Fibroblast of villous mesenchyme (primary cell): Measurements from ENCODE around the gene KDM5C. TPM values are rescaled to one million over a fixed set of nuclear protein-coding genes. Genes with fewer than 3 reads are reported as not detected.

Source experiments
- DNase-seq: peaks from one replicate; pipeline ENCODE4 v3.0.0-alpha.2; 2010; ENCODE audit warnings: low read depth
- H3K4me3 ChIP-seq: 2 replicates; pipeline ENCODE4 v1.5.1; 2011; ENCODE audit warnings: low read depth, mild to moderate bottlenecking, low read length
- CTCF ChIP-seq: IDR thresholded peaks from 2 replicates; pipeline ENCODE4 v1.5.1; 2012; ENCODE audit warnings: low read depth, mild to moderate bottlenecking, low read length; ENCODE audit not compliant: insufficient read depth
- total RNA-seq: library from RNA; depleted of rRNA; stranded (reverse); fragments of >200 nt; gene quantifications from 2 replicates; pipeline ENCODE4 v1.2.3, GENCODE V29; 2012

KDM5C gene
- total RNA-seq, 1 donor = 149 TPM

DNA sequence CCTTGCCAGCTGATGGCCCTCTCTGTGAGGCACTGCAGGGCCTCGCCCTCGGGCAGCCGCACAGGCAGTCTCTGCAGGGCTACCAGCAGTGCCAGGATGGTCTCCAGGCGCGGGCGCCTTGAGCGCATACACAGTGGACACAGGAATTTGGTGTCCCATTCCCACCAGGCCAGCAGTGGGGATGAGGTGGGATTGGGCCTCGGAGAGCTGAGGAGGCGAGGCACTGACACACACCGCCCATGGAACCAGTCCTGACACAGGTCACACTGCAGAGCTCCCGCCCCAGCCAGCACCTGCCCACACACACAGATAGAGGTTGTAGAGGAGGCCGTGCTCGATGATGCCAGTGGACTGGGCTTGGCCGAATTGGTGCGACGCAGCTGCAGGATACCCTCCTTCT is 30.7 kb downstream of the KDM5C start:
- no peak for TF ChIP-seq CTCF
- DNase-seq = no peak
- H3K4me3 ChIP-seq = no peak overlapping the region

- DNase-seq = no peak
- TF ChIP-seq CTCF = no peak
- H3K4me3 ChIP-seq = no peak overlapping the region
These were observed 31.9 kb downstream of the KDM5C start for GRCh38 chrX:53193093-53193492.

DNA sequence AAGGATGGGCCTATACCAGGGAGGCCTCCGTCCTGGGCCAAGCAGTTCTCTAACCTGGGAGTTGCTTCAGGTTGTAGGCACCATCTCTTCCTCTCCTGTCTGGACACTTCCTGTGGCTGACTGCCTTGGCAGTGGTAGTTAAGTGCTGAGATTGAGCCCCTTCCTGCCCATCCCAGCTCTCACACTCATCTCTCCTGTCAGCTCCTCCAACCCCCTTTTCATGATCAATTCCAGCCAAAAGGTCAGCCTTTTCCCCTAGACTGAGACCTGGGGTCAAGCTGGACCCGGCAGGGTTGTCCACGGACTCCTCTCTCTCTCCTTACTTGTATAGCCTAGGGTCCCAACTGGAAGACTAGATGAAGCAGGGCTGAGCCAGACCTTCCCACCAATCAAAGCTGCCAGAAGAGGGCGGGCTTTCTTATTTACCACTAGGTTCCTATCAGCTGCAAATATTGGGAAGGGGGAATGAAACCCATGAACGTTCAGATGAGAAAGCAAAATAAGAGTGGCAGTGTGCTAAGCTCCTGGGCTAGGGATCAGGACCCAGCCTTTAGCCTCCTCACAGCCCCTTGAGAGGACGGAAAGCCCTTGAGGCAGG is 34.5 kb downstream of the KDM5C start:
- no peak for DNase-seq
- H3K4me3 ChIP-seq = no peak overlapping the region
- no peak for TF ChIP-seq CTCF

DNA sequence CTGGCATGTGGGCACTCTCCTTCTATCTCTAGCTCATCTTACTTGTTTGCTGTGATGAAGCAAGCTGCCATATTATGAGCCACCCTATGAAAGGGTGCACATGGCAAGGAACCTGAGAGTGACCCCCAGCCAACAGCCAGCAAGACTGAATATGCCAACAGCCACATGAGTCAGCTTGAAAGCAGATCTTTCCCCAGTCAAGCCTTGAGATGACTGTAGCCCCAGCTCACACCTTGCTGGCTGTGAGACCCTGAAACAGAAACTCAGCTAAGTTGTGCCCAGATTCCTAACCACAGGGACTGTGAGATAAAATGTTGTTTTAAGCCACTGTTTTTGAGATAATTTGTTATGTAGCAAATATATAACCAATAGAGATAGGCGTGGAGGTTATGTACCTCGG is 36.2 kb downstream of the KDM5C start:
- TF ChIP-seq CTCF = no peak
- H3K4me3 ChIP-seq = no peak overlapping the region
- no peak for DNase-seq

GRCh38 chrX:53186351-53186750 is 38.7 kb downstream of the KDM5C start:
- no peak for DNase-seq
- no peak overlapping the region for H3K4me3 ChIP-seq
- TF ChIP-seq CTCF = no peak

GRCh38 chrX:53184836-53185235 is 40.2 kb downstream of the KDM5C start:
- TF ChIP-seq CTCF = no peak
- no peak overlapping the region for H3K4me3 ChIP-seq
- peak; percentile 8 for DNase-seq

GRCh38 chrX:53171356-53171755 is 53.7 kb downstream of the KDM5C start:
- no peak for DNase-seq
- TF ChIP-seq CTCF = no peak
- no peak overlapping the region for H3K4me3 ChIP-seq
